OCI-LY7 (cell line): ENCODE data around the gene HMGN4.

ENCODE experiments used
- CTCF ChIP-seq: fragments of 200-600 bp; sonication (generic); conservative IDR thresholded peaks from 2 replicates; pipeline ENCODE4 v1.5.1; 2014; ENCODE audit warnings: mild to moderate bottlenecking, antibody characterized with exemption, low read length, moderate library complexity, mixed read lengths
- EZH2phosphoT487 ChIP-seq: fragments of 200-600 bp; sonication (generic); IDR thresholded peaks from 2 replicates; pipeline ENCODE4 v1.6.1; 2018; ENCODE audit warnings: low read depth, borderline replicate concordance, mild to moderate bottlenecking, mixed run types, antibody characterized with exemption, low read length, moderate library complexity, mixed read lengths

GRCh38 chr6:26561533-26562466 lies 23.6 kb downstream of the HMGN4 start:
- TF ChIP-seq CTCF (no peak), EZH2phosphoT487 (no peak)
